ENCODE results near the gene ICAM1.

The ICAM1 gene

GRCh38 chr19:10243606-10244005 lies 27.3 kb upstream of the ICAM1 start:
- no peak for DNase-seq

GRCh38 chr19:10245189-10245939 lies 25.6 kb upstream of the ICAM1 start:
- DNase-seq = no peak

DNA sequence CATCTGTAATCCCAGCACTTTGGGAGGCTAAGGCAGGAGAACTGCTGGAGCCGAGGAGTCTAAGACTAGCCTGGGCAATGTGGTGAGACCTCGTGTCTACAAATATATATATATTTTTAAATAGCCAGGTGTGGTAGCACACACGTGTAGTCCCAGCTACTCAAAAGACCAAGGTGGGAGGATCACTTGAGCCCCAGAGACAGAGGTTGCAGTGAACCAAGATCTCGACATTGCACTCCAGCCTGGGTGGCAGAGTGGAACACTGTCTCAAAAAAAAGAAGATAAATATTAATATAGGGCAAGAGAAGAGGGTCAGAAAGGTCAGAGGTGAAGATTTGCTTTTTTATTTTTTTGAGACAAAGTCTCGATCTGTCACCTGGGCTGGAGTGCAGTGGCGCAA lies 24.4 kb upstream of the ICAM1 start:
- DNase-seq = no peak

DNA sequence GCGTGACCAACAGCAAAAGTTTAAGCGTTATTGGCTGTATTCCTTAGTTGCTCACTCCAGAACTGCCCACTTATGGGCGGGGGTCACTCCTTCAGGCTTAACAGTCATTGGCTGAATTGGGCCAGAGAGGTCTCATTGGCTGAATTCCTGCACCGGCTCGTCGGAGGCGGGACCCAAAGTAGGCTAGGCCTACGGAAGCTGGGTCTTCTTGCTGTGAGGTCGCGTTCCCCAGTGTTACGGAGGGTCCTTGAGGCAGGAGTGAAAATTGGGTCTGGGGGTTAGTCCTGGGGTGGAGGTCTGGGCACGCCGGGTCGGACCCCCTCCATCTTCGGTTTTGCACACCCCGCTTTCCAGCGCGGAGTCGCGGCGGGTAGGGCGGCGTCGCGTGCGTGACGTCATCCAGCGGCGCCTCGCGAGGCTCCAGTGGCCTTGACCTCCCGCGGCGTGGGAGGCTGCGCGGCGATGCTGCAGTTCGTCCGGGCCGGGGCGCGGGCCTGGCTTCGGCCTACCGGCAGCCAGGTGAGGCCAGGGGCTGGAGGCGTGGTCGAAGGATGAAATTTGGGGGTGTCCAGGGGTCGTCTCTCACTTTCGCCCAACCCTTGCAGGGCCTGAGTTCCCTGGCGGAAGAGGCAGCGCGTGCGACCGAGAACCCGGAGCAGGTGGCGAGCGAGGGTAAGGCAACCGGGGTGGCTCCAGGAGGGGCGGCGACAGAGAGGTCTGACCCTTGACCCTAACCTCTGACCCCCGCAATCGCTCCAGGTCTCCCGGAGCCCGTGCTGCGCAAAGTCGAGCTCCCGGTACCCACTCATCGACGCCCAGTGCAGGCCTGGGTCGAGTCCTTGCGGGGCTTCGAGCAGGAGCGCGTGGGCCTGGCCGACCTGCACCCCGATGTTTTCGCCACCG lies 18.9 kb upstream of the ICAM1 start, which contains the start of gene MRPL4:
MRPL4 (plus strand) TSS at position 423 of the 903 bp plus-strand sequence; CDS start at position 463, 40 bp downstream.
- DNase-seq = peak; percentile 95

- DNase-seq = no peak
Measured at GRCh38 chr19:10252707-10253106, 18.2 kb upstream of the ICAM1 start.

GRCh38 chr19:10254244-10254643 lies 16.7 kb upstream of the ICAM1 start:
- DNase-seq = no peak

DNA sequence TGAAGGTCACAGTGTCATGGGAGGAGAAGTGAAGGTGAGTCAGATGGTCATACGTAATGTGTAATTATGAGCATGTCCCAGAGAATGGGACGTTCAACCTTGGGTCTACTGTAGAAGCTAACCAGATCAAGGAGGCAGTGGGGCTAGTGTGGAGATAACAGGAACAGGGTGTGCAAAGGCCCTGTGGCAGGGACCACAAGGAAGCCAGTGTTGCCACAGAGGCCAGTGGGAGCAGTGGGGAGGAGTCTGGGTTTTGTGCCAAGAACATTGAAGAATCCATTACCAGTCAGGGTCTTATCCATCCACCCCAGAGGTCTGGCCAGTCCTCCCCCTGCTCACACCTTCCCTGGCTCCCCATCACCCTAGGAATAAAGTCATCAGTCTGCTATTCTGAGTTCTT lies 15.6 kb upstream of the ICAM1 start:
- DNase-seq = no peak

GRCh38 chr19:10256551-10256950 lies 14.4 kb upstream of the ICAM1 start:
- no peak for DNase-seq

DNA sequence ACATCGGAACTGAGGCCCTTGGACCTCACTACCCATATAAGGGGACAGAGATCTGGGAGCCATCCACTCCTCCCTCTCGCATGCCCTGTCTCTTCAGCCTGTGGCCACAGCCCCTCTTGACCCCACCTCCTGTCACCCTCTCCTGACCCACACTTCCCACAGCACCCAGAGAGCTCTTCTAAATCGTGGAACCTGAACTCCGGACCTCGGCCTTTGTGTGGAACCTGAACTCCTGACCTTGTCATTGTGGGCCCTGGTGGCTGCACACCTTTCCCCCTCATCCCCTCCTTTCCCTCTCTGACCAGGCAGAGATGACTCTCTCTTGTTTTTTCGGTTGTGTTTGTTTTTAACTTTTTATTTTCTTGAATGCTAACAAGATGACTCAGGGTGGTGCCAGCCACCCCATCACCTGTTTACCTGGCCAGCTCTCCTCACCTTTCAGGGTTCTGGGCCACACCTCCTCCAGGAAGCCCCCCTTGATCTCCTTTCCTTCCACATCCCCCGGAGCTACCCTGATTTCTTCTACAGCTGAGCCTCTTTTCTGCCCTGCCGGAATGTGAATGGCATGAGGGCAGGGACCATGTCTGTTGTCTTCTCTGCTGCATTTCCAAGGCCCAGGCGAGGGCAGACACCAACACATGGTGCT lies 13.8 kb upstream of the ICAM1 start:
- DNase-seq = no peak

DNA sequence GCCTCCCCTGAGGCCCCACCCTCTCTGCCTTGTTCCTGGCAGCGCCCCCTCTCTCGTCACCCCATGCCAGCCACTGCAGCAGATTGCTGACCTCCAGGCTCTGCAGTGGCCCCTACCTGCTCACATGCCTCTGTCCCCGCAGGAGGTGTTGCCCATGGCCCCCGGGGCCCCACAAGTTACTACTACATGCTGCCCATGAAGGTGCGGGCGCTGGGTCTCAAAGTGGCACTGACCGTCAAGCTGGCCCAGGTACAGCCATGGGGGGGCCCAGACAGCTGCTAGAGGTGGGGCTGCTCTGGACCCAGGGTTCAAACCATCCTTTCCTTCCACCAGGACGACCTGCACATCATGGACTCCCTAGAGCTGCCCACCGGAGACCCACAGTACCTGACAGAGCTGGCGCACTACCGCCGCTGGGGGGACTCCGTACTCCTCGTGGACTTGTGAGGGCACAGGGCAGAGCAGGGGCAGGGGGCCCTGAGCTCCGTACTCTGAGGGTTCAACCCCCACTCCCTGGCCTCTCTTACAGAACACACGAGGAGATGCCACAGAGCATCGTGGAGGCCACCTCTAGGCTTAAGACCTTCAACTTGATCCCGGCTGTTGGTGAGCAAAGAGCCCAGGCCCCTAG lies 12.7 kb upstream of the ICAM1 start:
- no peak for DNase-seq

DNA sequence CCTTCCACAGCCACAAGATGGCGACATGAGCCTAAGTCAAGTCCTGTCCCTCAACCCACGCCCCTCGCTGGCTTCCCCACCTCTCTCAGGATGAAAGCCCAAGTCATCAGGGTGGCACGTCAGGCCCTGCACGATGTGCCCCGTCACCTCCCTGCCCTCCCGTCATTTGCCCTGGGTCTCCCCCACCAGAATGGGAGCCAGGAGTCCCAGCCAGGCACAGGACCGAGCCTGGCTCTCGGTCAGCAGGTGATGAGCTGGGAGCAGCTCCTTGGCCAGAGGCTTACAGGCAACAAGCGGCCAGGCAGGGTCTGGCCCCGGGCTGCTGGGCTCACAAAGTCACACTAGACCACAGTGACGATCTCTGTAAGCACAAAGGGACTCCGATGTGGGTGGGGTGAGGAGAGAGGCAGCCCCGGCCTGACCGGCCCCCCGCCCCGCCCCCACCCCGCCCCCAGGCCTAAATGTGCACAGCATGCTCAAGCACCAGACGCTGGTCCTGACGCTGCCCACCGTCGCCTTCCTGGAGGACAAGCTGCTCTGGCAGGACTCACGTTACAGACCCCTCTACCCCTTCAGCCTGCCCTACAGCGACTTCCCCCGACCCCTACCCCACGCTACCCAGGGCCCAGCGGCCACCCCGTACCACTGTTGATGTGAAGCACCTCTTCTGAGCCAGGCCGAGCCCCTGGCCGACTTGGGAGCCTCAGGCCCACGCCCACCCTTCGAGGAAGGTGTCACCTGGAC lies 11.6 kb upstream of the ICAM1 start:
- DNase-seq = peak; percentile 64

DNA sequence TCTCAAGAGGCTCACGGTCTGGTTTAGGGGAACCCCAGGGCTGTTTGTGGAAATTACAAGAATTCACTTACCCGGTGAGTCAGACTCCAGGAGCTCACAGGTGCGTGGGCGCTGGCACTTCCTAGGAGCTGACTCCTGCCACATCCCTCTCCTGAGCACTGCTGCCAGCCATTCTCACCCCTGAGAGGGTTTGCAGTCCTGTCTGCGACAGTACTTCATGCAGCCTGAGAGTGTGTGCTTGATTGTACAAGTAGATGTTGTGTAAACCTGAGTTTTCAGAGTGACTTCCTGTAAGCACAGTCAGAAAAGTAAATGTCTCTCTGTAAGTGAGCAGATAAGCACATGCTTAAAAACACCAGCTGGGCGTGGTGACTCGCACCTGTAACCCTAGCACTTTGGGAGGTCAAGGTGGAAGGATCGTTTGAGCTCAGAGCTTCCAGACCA lies 10.8 kb upstream of the ICAM1 start:
- DNase-seq = no peak

- no peak for DNase-seq
Measured at GRCh38 chr19:10262771-10263170, 8.1 kb upstream of the ICAM1 start.

GRCh38 chr19:10266706-10267105 lies 4.2 kb upstream of the ICAM1 start:
- no peak for DNase-seq

DNA sequence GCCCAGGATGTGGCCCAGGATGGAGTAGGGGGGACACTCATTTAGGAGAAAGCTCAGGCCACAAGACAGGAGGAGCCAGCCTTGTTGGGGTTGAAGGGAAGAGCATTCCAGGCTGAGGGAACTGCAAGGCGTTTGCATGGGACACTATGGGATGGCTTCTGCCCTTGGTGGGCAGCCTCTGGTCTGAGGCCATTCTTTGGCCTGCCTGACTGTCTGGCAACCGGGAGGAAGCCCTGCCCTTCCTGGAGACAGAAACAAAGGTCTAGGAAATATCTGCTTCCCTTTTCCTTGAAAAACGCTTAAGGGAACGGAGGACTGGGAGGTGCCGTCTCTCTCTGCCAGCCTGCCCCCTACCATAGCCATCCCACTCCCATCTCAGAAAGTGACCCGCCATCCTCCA lies 2.8 kb upstream of the ICAM1 start:
- no peak for DNase-seq

DNA sequence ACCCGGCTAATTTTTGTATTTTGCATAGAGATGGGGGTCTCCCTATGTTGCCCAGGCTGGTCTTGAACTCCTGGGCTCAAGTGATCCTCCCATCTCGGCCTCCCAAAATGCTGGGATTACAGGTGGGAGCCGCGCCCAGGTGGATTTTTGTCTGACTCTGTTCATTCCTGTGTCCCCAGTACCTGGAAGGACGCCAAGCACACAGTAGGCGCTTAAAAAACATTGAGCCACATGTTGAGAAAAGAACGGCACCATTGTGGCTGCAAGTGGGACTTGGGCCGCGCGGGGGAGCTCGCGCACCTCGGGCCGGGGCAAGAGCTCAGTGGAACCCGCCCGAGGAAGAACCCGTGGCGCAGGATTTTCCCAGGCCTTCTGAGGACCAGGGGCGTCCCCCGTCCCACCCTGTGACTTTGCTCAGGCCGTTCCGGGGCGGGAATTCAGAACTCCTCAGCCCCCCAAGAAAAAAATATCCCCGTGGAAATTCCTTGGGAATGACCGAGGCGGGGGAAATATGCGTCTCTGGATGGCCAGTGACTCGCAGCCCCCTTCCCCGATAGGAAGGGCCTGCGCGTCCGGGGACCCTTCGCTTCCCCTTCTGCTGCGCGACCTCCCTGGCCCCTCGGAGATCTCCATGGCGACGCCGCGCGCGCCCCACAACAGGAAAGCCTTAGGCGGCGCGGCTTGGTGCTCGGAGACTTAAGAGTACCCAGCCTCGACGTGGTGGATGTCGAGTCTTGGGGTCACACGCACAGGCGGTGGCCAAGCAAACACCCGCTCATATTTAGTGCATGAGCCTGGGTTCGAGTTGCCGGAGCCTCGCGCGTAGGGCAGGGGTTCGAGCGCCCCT lies 1.4 kb upstream of the ICAM1 start:
- DNase-seq = peak; percentile 84

- DNase-seq = peak; percentile 89
Measured at GRCh38 chr19:10270180-10270615, 722 bp upstream of the ICAM1 start.

DNA sequence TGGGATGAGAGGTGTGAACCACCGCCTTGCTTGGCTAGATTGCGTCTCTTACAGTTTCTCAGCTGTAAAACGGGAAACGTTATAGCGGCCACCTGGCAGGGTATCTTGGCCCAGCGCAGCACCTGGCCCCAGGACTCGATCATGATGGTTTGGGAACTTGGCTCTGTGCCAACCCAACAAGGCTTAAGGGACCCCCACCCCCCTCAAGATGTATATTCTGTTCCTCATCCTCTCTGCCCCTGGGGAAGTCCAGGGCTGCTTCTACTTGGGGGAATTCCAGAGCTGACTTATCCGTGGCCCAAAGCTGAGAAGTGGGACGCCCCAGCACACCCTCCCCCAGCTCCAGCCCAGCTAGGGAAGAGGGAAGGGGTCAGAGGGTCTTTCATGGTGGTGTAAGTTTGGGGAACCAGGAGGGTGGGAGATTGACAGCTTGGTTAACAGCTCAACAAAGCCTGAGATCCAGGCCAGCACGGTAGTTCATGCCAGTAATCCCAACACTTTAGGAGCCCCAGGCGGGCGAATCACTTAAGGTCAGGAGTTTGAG lies 695 bp downstream of the ICAM1 start:
- no peak for DNase-seq

DNA sequence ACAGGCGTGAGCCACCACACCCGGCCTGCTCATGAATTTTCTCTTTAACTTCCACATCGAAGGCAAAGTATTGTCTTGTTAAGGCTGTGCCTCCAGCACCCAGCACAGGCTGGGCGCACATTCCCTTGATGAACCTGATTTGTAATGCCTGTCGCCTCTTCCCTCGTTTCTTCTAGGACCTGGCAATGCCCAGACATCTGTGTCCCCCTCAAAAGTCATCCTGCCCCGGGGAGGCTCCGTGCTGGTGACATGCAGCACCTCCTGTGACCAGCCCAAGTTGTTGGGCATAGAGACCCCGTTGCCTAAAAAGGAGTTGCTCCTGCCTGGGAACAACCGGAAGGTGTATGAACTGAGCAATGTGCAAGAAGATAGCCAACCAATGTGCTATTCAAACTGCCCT lies 3.7 kb downstream of the ICAM1 start:
- no peak for DNase-seq

DNA sequence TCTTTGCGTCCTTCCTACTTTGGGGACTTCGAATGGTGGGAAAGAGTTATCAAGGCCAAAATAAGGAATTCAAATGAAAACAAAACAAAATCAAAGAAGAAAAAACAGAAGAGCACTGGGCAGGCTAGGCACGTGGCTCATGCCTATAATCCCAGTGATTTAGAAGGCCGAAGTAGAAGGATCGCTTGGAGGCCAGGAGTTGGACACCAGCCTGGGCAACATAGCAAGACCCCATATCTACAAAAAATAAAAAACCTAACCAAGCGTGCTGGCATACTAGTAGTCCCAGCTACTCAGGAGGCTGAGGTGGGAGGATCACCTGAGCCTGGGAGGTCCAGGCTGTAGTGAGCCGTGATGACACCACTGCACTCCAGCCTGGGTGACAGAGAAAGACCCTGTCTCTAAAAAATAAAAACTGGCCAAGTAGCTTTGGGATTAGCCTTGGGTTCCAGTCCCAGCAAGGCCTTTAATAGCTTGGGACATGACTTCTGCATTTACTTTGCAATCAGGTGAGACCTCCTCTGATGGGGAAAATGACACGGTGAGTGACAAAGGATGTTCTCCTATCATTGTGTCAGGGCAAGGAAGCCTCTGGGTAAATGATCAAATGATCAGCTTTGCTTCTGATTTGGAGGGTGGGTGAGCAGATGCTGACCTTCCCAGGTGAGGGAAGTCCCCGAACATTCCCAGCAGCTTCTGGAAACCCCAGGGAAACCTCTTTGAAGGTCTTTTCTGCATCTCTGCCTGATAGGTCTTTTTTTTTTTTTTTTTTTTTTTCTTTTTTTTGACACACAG lies 7.1 kb downstream of the ICAM1 start:
- no peak for DNase-seq
